PC-9 (cell line): ENCODE results near the gene CRYL1.

Experiments used
- EZH2 ChIP-seq: fragments of 200-600 bp; sonication (generic); IDR thresholded peaks from 2 replicates; pipeline ENCODE4 v1.8.0; 2017; ENCODE audit warnings: antibody characterized with exemption, low read depth
- TF ChIP-seq, protein P1 (sequence below): fragments of 200-600 bp; sonication (generic); conservative IDR thresholded peaks from 2 replicates; pipeline ENCODE4 v1.6.1; 2017; ENCODE audit warnings: mixed run types, antibody characterized with exemption, mild to moderate bottlenecking, moderate library complexity

DNA sequence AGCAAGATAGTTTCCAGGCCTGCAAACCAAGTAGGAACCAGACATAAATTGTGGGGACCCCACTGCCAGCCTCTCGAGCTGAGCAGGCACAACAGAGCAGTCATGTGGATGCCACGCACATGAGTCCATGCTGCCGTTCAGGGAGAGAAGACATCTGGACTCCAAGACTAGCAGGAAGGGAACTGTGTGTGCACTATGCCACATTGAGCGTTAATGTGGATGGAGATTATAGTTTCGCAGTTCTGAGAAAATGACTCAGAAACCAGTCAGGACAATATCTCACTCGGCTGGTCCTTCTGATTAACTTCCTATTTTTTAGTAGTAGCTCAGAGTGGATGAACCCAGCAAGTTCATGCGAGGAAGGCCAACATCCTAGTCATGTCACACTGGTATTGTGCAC, 124.9 kb downstream of the CRYL1 start:
- TF ChIP-seq, protein P1, sequence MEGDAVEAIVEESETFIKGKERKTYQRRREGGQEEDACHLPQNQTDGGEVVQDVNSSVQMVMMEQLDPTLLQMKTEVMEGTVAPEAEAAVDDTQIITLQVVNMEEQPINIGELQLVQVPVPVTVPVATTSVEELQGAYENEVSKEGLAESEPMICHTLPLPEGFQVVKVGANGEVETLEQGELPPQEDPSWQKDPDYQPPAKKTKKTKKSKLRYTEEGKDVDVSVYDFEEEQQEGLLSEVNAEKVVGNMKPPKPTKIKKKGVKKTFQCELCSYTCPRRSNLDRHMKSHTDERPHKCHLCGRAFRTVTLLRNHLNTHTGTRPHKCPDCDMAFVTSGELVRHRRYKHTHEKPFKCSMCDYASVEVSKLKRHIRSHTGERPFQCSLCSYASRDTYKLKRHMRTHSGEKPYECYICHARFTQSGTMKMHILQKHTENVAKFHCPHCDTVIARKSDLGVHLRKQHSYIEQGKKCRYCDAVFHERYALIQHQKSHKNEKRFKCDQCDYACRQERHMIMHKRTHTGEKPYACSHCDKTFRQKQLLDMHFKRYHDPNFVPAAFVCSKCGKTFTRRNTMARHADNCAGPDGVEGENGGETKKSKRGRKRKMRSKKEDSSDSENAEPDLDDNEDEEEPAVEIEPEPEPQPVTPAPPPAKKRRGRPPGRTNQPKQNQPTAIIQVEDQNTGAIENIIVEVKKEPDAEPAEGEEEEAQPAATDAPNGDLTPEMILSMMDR: no peak
- TF ChIP-seq EZH2: no peak
